GM12878 (cell line): ENCODE measurements around the gene MAPRE3. TPM values are rescaled to one million over a fixed set of nuclear protein-coding genes. Genes with fewer than 3 reads are reported as not detected.

ENCODE experiments used
- ATAC-seq: fragments of 200-7000 bp; cut with Tn5 transposase; 3 replicates; pipeline ENCODE4 v1.9.1; 2020; ENCODE audit warnings: mild to moderate bottlenecking, moderate library complexity
- BruUV-seq: library from RNA; stranded (reverse); fragments of 400-500 nt; replicated peaks from 2 replicates; lab custom pipeline; 2021; lab: Mats Ljungman, UMichigan
- CTCF ChIA-PET: fragments of 300-600 bp; sonication (Branson Sonifier 250); formaldehyde crosslinking; extraction: SDS; loops from one replicate; lab custom pipeline; 2021; ENCODE audit warnings: inconsistent platforms; lab: Yijun Ruan, JAX
- POLR2A ChIA-PET: fragments of 350-600 bp; formaldehyde crosslinking; extraction: SDS; loops from one replicate; lab custom pipeline; 2021; ENCODE audit warnings: inconsistent platforms; lab: Charles Lee
- RAD21 ChIA-PET: fragments of 300-600 bp; sonication (Branson Sonifier 250); formaldehyde crosslinking; loops from one replicate; lab custom pipeline; 2023; ENCODE audit warnings: antibody characterized with exemption; ENCODE audit not compliant: unreplicated experiment; lab: Charles Lee
- SMC1A ChIA-PET: fragments of 300-600 bp; sonication (Branson Sonifier 250); formaldehyde crosslinking; loops from one replicate; lab custom pipeline; 2023; ENCODE audit not compliant: unreplicated experiment, uncharacterized antibody; lab: Charles Lee
- DNase-seq: peaks from one replicate; pipeline ENCODE4 v3.0.0-alpha.2; 2011; ENCODE audit warnings: low read depth, low spot score
- FAIRE-seq: peaks from 3 replicates; lab custom pipeline; 2011; peaks lifted over from hg19 to GRCh38; lab: Jason Lieb, UNC
- H2AFZ ChIP-seq: 2 replicates; pipeline ENCODE4 v1.6.0; 2011; ENCODE audit warnings: low read depth, low read length, control low read depth; ENCODE audit not compliant: control insufficient read depth
- H3K27ac ChIP-seq: 2 replicates; pipeline ENCODE4 v1.5.1; 2011; ENCODE audit warnings: control low read depth; ENCODE audit not compliant: control insufficient read depth, insufficient read depth
- H3K27me3 ChIP-seq, 2 experiments: replicated peaks in 1 of 2; 2 replicates each; pipeline versions ENCODE4 v1.6.0 to v1.6.1; 2011; ENCODE audit warnings: low read length in 1 of 2; ENCODE audit not compliant: control insufficient read depth in 2 of 2, insufficient read depth in 2 of 2
- H3K36me3 ChIP-seq, 2 experiments: 2 replicates each; pipeline ENCODE4 v1.5.1; 2011; ENCODE audit warnings: low read length in 1 of 2; ENCODE audit not compliant: control insufficient read depth in 2 of 2, insufficient read depth in 2 of 2
- H3K4me1 ChIP-seq: 2 replicates; pipeline ENCODE4 v1.6.1; 2011; ENCODE audit warnings: mild to moderate bottlenecking, low read length, moderate library complexity, mixed read lengths; ENCODE audit not compliant: control insufficient read depth, insufficient read depth
- H3K4me2 ChIP-seq: 2 replicates; pipeline ENCODE4 v1.6.0; 2011; ENCODE audit warnings: control low read depth; ENCODE audit not compliant: control insufficient read depth, insufficient read depth
- H3K4me3 ChIP-seq: fragments of 200-600 bp; sonication (generic); 2 replicates; pipeline ENCODE4 v1.5.1; 2016
- H3K79me2 ChIP-seq: 2 replicates; pipeline ENCODE4 v1.6.0; 2011; ENCODE audit warnings: low read length; ENCODE audit not compliant: control insufficient read depth, insufficient read depth
- H3K9ac ChIP-seq: 2 replicates; pipeline ENCODE4 v1.8.0; 2011; ENCODE audit warnings: low read length, control low read depth, mixed read lengths; ENCODE audit not compliant: control insufficient read depth, insufficient read depth
- H3K9me3 ChIP-seq: replicated peaks from 3 replicates; pipeline ENCODE4 v1.5.1; 2011; ENCODE audit warnings: mild to moderate bottlenecking, low read length; ENCODE audit not compliant: control insufficient read depth, insufficient read depth
- H4K20me1 ChIP-seq: 2 replicates; pipeline ENCODE4 v1.6.0; 2011; ENCODE audit not compliant: control insufficient read depth, insufficient read depth
- MTA3 ChIP-seq: IDR thresholded peaks from 2 replicates; pipeline ENCODE4 v1.6.1; 2012; ENCODE audit warnings: low read length, inconsistent platforms, borderline replicate concordance
- NBN ChIP-seq: fragments of 450-650 bp; IDR thresholded peaks from 2 replicates; pipeline ENCODE4 v1.6.1; 2016
- NRF1 ChIP-seq: conservative IDR thresholded peaks from 2 replicates; pipeline ENCODE4 v1.6.1; 2011; ENCODE audit warnings: mild to moderate bottlenecking, low read depth, low read length, improper control_type of control experiment
- POU2F2 ChIP-seq: IDR thresholded peaks from 3 replicates; pipeline ENCODE4 v1.6.1; 2011; ENCODE audit warnings: low read depth, mild to moderate bottlenecking, low read length, borderline replicate concordance
- TAF1 ChIP-seq: IDR thresholded peaks from 2 replicates; pipeline ENCODE4 v1.6.1; 2011; ENCODE audit warnings: mild to moderate bottlenecking, low read depth, low read length, borderline replicate concordance
- ZBTB11 ChIP-seq: fragments of 450-650 bp; formaldehyde crosslinking; IDR thresholded peaks from 2 replicates; pipeline ENCODE4 v1.5.0; 2022; ENCODE audit warnings: mild to moderate bottlenecking, missing genetic modification characterization
- WGBS: methylation state at CpG from one replicate; pipeline ENCODE4 v1.1.6; 2016; ENCODE audit warnings: low lambda C conversion rate; ENCODE audit not compliant: insufficient replicate concordance, insufficient coverage; ENCODE audit errors: missing lambda C conversion rate; 5-methylcytosine and 5-hydroxymethylcytosine counted together
- in situ Hi-C: fragments of 300-500 bp; cut with MboI; formaldehyde crosslinking; loops from 9 replicates; pipeline ENCODE4 v1.14.3; 2018; ENCODE audit warnings: mixed read lengths
- intact Hi-C: fragments of 100-400 bp; cut with micrococcal nuclease; formaldehyde crosslinking; loops from one replicate; pipeline ENCODE4 v1.14.2; 2022; ENCODE audit not compliant: unreplicated experiment
- polyA plus RNA-seq, 11 experiments: library from polyadenylated mRNA; depleted of rRNA in 4 of 11; unstranded in 6 of 11; stranded (reverse) in 5 of 11; fragments of >200 nt; fragmentation: Nextera tagmentation in 4 of 11; fragmentation: Illumina TruSeq in 1 of 11; extraction: Ambion mirVana in 4 of 11; extraction: Trizol in 1 of 11; gene quantifications; 1 replicate in 1 of 11; 2 replicates in 10 of 11; pipeline versions ENCODE4 v1.2.1 to v1.2.3, GENCODE V29; 2011 to 2016; ENCODE audit warnings: inconsistent platforms in 2 of 11, missing spikeins in 2 of 11, low read depth in 1 of 11
- total RNA-seq, 4 experiments: library from RNA; depleted of rRNA in 3 of 4; stranded (reverse); fragments of >200 nt in 3 of 4; fragmentation: Illumina TruSeq in 1 of 4; extraction: Trizol in 1 of 4; gene quantifications; 2 replicates each; pipeline versions ENCODE4 v1.2.1 to v1.2.3, GENCODE V29; 2013 to 2021

MAPRE3 gene
- total and polyA plus RNA-seq, 10 of the 15 experiments (the other 5 are each of a cell fraction or from before 2014, with no cell fraction given) = 0.03 to 1.3 (median 0.73) TPM; not detected in 1

- TF ChIP-seq ZBTB11 (CRISPR knock-in tag) = no peak
These were observed 27.7 kb upstream of the MAPRE3 start (continued) for GRCh38 chr2:26942543-26943295.

- no peak overlapping the region for H2AFZ ChIP-seq
- WGBS = 31% methylated on average over 12 of the region's 12 CpGs
- in situ Hi-C loops = no loop called here
These were observed 24.3 kb upstream of the MAPRE3 start for GRCh38 chr2:26945991-26946750.

More at GRCh38 chr2:26945991-26946750, 24.3 kb upstream of the MAPRE3 start:
- H3K9me3 ChIP-seq = no peaks in the 10 kb centered on the region
- H3K27ac ChIP-seq = no peak overlapping the region
- CTCF ChIA-PET = interaction anchor here (0.5 kb wide), 1 partner anchor 112 kb away, joined by 3 read pairs; no protein-coding TSS in a partner anchor
- POLR2A ChIA-PET = no interaction called here
- no peak overlapping the region for H3K4me2 ChIP-seq
- H3K4me3 ChIP-seq = no peak overlapping the region
- no peak overlapping the region for H3K9ac ChIP-seq
- no peaks in the 10 kb centered on the region for H3K4me1 ChIP-seq
- BruUV-seq = no TSS peak
- ATAC-seq = no peak
- H3K27me3 ChIP-seq = peaks cover 0 to 2% of the 10 kb centered on the region in 2 experiments; a peak in 2 of 4 replicates
- TF ChIP-seq POU2F2 = no peak
- no peak for TF ChIP-seq NBN
- no peak for TF ChIP-seq MTA3
- TF ChIP-seq NRF1 = no peak
- no peak for TF ChIP-seq TAF1
- FAIRE-seq = no peak
- H4K20me1 ChIP-seq = no peaks in the 10 kb centered on the region
- RAD21 ChIA-PET = no interaction called here
- no peaks in the 10 kb centered on the region for H3K79me2 ChIP-seq
- DNase-seq = no peak
- H3K36me3 ChIP-seq = no peaks in the 10 kb centered on the region
- intact Hi-C loops = no loop called here
- SMC1A ChIA-PET = no interaction called here
